RKO (cell line): ENCODE data around the gene NDFIP1.

Experiments used
- DNase-seq: peaks from one replicate; pipeline ENCODE4 v3.0.0-alpha.2; 2016; ENCODE audit warnings: low spot score

Gene NDFIP1

DNA sequence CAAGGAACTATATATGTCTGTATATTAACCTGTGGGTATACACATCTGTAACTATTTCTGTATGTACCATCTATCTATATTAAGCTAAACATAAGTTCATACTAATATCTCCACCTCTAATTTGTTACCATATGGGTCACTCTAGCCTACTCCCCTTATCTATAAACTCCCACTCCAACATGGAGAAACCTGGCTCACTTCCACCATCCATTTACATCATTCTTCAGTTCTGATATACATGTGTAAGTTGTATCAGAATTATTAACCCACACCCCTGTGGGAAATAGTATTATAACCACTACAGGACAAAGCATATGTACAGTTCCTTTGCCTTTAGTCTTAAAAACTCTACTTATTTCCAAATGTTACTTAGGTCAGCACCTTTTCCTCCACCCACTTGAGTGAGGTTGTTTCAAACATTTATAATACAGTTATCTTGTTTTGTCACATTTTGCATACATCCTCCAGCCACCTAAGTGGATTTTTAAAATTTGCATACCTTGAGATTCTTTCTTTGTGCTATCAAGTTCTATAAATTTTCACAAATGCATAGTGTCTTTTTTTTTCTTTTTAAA is 10.6 kb downstream of the NDFIP1 start:
- DNase-seq, result no peak

DNA sequence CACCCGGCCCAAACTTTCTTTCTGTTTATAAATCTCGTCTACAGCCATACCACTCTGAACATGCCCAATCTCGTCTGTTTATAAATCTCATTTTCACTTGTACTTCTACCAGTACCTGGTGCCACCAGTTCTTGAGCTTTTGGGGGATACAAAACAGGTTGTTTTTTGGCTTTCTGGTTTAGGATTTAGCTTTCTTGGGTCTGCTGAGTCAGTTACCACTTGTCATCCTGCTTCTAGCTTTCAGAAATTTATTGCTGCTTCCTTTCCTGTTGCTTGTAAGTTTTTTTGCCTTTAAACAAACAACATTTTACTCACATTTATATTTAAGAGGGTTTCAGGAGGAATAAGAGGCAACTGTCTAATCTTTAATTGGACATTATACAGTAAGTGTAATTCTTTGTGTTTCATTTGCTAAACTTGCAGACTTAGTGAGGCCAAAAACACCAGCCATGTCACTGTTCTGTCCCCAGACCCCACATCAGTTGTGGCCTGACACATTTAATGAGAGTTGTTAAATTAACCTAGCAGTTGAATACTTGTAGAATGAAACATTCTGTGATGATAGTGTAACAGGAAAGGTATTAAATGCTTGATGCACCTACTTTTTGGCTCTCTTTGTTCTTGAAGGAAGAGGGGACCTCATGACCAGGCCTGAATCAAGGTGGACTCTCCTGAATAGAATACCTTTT is 11.8 kb downstream of the NDFIP1 start:
- DNase-seq, result no peak

DNA sequence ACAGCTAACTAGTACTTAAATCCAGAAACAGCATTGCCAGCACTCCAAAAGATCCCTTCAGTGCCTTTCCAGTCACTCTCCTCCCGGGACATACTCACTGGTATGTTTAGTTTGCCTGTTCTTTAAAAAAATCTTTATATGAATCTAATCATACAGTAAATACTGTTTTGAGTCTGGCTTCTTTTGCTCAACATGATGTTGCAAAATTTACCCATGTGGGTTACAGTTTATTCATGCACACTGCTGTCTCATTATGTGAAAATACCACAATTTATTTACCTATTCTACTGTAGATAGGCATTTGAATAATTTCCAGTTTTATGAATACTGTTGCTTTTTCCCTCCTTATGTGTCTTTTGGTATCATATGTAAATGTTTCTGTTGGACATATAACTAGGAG is 13.5 kb downstream of the NDFIP1 start:
- no peak for DNase-seq

DNA sequence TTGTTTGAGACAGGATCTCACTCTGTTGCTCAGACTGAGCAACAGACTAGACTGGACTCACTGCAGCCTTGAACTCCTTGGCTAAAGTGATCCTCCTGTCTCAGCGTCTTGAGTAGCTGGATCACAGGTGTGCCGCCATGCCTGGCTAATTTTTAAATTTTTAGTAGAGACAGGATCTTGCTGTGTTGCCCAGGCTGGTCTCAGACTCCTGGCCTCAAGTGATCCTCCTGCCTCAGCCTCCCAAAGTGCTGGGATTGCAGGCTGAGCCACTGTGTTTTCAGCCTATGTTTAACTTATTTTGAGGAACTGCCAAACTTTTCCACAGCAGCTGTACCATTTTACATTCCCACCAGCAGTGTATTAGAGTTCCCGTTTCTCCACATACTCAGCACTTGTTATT is 16.8 kb downstream of the NDFIP1 start:
- no peak for DNase-seq

GRCh38 chr5:142125963-142126362 is 17.4 kb downstream of the NDFIP1 start:
- DNase-seq, result no peak

GRCh38 chr5:142128675-142129208 is 20.2 kb downstream of the NDFIP1 start:
- no peak for DNase-seq

- DNase-seq, result no peak
These were observed 21.0 kb downstream of the NDFIP1 start for GRCh38 chr5:142129446-142130066.

GRCh38 chr5:142131394-142131793 is 22.8 kb downstream of the NDFIP1 start:
- no peak for DNase-seq

- no peak for DNase-seq
These were observed 24.3 kb downstream of the NDFIP1 start for GRCh38 chr5:142132916-142133315.

- DNase-seq, result no peak
These were observed 25.0 kb downstream of the NDFIP1 start for GRCh38 chr5:142133330-142134206.

DNA sequence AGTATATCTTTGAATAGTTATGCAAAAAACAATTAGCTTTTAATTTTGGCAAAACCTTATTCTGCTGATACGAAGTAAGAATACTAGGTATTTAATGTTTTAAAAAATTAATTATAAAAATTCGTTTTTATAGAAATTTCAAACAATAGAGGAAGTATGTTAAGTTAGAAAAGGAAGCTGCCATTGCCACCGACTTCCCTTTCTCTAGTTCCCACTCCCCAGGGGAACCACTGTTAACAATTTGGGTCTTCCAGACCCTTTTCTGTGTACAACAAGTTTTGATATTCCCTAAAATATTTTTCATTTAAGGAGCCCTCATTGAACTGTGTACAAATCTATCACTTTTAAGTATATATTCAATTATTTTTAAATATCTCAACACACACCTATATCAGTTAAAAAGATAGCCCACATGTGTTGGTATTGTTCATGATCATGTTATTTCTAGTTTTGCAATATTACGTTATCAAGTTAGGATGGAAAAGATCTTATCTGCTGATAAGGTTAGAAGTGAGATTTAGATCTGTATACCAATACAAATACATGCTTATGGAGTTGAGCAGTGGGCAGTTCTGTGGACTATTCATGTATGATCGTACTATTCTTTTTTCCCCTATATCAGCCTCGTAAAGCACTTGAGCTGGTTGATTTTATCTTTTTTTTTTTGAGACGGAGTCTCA is 25.9 kb downstream of the NDFIP1 start:
- DNase-seq, result no peak

DNA sequence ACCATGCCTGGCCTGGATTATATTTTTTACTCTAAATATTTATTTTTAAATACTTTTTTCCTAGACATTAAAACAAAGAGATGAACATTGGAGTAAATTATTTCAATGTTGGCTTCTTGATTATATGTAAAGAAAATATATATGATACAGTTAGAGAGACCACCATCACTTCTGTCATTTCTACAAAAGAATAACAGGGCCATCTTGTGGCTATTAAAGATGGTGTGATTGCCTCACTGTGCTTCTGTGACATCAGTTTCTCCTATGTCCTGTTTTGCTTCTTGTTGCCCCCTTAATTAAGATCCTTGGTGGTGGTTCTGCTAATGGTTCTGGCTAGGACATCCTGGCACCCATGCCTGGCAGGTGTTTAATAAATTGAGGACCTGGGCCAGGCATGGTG is 32.9 kb downstream of the NDFIP1 start:
- DNase-seq, result no peak

GRCh38 chr5:142143878-142144277 is 35.3 kb downstream of the NDFIP1 start:
- peak; percentile 65 for DNase-seq

- DNase-seq, result peak; percentile 71
These were observed 36.7 kb downstream of the NDFIP1 start for GRCh38 chr5:142145106-142145900.

DNA sequence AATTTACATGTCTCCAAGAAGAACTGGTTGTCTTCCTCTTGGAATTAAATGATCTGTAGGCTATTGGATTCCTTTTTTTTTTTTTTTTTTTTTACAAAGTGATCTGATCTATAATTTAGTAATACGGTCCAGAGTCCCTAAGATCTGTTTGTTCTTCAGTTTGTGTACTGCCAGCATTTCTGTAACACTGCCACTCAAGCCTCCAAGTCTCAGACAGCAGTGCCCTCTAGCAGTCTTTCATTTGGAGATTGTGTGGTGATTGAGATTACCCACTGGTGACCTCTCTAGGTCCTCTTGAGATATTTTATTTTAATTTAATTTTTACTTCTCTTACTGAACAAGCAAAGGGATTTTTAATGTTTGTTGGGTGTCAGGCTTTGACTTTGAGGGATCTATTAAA is 40.8 kb downstream of the NDFIP1 start:
- peak; percentile 38 for DNase-seq

DNA sequence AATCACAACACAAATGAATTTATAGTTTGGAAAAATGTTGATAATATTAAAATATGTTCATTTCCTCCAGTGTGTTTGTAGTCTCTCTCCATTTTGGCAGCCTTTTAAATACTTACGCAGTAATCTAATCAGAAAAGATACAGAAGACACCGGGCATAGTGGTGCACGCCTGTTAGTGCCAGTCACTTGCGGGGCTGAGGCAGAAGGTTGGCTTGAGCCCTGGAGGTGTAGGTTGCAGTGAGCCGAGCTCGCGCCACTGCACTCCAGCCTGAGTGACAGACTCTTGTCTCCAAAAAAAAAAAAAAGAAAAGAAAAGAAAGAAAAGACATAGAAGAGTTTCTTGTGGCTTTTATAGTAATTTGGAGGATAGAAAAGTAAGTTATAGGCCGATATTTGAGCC is 41.9 kb downstream of the NDFIP1 start:
- DNase-seq, result no peak

DNA sequence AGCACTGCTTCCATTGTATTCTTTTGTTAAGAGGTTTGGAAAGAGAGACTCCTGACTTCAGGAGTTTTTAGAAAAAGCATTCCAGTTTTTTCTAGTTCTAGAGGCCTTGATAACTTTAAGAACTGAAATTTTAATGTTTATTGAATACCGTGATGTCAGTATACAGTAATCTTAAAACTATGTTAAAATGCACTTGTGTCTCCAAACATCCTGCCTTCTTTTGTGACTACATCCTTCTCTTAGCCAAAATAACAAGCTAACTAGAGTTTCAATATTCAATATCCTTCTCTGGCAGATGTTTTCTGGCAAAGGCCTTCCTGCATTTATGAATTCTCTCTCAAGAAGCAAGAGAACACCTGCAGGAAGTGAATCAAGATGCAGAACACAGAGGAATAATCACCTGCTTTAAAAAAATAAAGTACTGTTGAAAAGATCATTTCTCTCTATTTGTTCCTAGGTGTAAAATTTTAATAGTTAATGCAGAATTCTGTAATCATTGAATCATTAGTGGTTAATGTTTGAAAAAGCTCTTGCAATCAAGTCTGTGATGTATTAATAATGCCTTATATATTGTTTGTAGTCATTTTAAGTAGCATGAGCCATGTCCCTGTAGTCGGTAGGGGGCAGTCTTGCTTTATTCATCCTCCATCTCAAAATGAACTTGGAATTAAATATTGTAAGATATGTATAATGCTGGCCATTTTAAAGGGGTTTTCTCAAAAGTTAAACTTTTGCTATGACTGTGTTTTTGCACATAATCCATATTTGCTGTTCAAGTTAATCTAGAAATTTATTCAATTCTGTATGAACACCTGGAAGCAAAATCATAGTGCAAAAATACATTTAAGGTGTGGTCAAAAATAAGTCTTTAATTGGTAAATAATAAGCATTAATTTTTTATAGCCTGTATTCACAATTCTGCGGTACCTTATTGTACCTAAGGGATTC is 43.1 kb downstream of the NDFIP1 start:
- DNase-seq, result peak; percentile 85

GRCh38 chr5:142152384-142152732 is 43.8 kb downstream of the NDFIP1 start:
- DNase-seq, result peak; percentile 29

- DNase-seq, result no peak
These were observed 45.3 kb downstream of the NDFIP1 start for GRCh38 chr5:142153674-142154448.
